C4-2B (cell line): ENCODE results near the gene TRAPPC10.

Experiments
- H3K27ac ChIP-seq: fragments of 450-650 bp; 2 replicates; pipeline ENCODE4 v1.5.1; 2017
- ZFX ChIP-seq: fragments of 450-650 bp; IDR thresholded peaks from 2 replicates; pipeline ENCODE4 v1.6.1; 2017
- TF ChIP-seq, protein P1 (sequence below): fragments of 450-650 bp; conservative IDR thresholded peaks from 2 replicates; pipeline ENCODE4 v1.5.1; 2017; ENCODE audit warnings: mild to moderate bottlenecking

Gene TRAPPC10

GRCh38 chr21:44013380-44014088, 1.4 kb downstream of the TRAPPC10 start:
- TF ChIP-seq, protein P1, sequence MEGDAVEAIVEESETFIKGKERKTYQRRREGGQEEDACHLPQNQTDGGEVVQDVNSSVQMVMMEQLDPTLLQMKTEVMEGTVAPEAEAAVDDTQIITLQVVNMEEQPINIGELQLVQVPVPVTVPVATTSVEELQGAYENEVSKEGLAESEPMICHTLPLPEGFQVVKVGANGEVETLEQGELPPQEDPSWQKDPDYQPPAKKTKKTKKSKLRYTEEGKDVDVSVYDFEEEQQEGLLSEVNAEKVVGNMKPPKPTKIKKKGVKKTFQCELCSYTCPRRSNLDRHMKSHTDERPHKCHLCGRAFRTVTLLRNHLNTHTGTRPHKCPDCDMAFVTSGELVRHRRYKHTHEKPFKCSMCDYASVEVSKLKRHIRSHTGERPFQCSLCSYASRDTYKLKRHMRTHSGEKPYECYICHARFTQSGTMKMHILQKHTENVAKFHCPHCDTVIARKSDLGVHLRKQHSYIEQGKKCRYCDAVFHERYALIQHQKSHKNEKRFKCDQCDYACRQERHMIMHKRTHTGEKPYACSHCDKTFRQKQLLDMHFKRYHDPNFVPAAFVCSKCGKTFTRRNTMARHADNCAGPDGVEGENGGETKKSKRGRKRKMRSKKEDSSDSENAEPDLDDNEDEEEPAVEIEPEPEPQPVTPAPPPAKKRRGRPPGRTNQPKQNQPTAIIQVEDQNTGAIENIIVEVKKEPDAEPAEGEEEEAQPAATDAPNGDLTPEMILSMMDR, result no peak
- TF ChIP-seq ZFX, result no peak
- H3K27ac ChIP-seq, result peak overlapping the region; percentile 97

DNA sequence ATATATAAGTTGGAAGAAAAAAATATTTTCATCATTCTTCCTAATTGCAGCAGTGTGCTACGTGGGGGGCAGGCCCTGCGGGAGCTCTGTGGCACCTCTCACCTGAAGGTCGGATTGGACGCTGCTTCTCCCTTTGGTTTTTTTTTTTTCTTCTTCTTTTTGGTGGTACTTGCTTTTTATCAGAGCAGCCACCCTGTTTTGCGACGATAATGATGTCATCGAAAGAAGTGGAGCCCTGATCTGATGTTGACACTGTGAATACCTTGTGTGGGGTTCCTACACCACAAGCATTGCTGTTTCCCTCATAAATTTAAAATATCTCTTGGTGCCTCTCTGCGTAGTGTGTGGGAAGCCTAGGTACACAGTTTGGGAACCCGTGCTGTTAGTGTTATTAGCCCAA, 5.5 kb downstream of the TRAPPC10 start:
- TF ChIP-seq, protein P1, result no peak
- TF ChIP-seq ZFX, result no peak
- H3K27ac ChIP-seq, result no peak overlapping the region

- no peak for TF ChIP-seq ZFX
- TF ChIP-seq, protein P1, result no peak
Measured at GRCh38 chr21:44018127-44018526, 6.0 kb downstream of the TRAPPC10 start.

GRCh38 chr21:44018813-44019567, 6.9 kb downstream of the TRAPPC10 start:
- no peak overlapping the region for H3K27ac ChIP-seq
- TF ChIP-seq ZFX, result no peak
- TF ChIP-seq, protein P1, result no peak

More at GRCh38 chr21:44018127-44018526, 6.0 kb downstream of the TRAPPC10 start:
- H3K27ac ChIP-seq, result no peak overlapping the region

GRCh38 chr21:44019568-44019958, 7.5 kb downstream of the TRAPPC10 start:
- TF ChIP-seq, protein P1, result no peak
- TF ChIP-seq ZFX, result no peak
- no peak overlapping the region for H3K27ac ChIP-seq

GRCh38 chr21:44020551-44020950, 8.4 kb downstream of the TRAPPC10 start:
- no peak overlapping the region for H3K27ac ChIP-seq

More at GRCh38 chr21:44020551-44020950, 8.4 kb downstream of the TRAPPC10 start:
- TF ChIP-seq, protein P1, result no peak
- TF ChIP-seq ZFX, result no peak
